HEK293T (cell line): ENCODE data around the gene CHCHD3.

Experiments used
- CTCF ChIA-PET: fragments of 350-600 bp; formaldehyde crosslinking; extraction: SDS; loops from one replicate; lab custom pipeline; 2021; ENCODE audit warnings: antibody characterized with exemption, inconsistent platforms; lab: Yijun Ruan, JAX
- POLR2A ChIA-PET: fragments of 350-600 bp; formaldehyde crosslinking; extraction: SDS; loops from one replicate; lab custom pipeline; 2020; ENCODE audit warnings: antibody characterized with exemption, inconsistent platforms; lab: Yijun Ruan, JAX
- DNase-seq: peaks from one replicate; pipeline ENCODE4 v3.0.0; 2012; ENCODE audit warnings: mixed read lengths; ENCODE audit errors: extremely low spot score
- ARNT ChIP-seq: fragments of 450-650 bp; IDR thresholded peaks from 2 replicates; pipeline ENCODE4 v1.6.1; 2017; ENCODE audit warnings: mild to moderate bottlenecking
- BHLHE40 ChIP-seq: fragments of 450-650 bp; IDR thresholded peaks from 2 replicates; pipeline ENCODE4 v1.6.1; 2016; ENCODE audit warnings: mild to moderate bottlenecking, moderate library complexity, borderline replicate concordance
- CTBP1 ChIP-seq: fragments of 450-650 bp; IDR thresholded peaks from 2 replicates; pipeline ENCODE4 v1.6.1; 2016; ENCODE audit warnings: borderline replicate concordance
- ELF4 ChIP-seq: fragments of 450-650 bp; IDR thresholded peaks from 2 replicates; pipeline ENCODE4 v1.6.1; 2017; ENCODE audit warnings: antibody characterized with exemption
- FOXA1 ChIP-seq: fragments of 450-650 bp; IDR thresholded peaks from 2 replicates; pipeline ENCODE4 v1.6.1; 2016; ENCODE audit warnings: mild to moderate bottlenecking
- FOXK2 ChIP-seq: fragments of 450-650 bp; IDR thresholded peaks from 2 replicates; pipeline ENCODE4 v1.6.1; 2016; ENCODE audit warnings: mild to moderate bottlenecking
- FOXM1 ChIP-seq: fragments of 450-650 bp; IDR thresholded peaks from 2 replicates; pipeline ENCODE4 v1.6.1; 2017; ENCODE audit warnings: mild to moderate bottlenecking, borderline replicate concordance
- HDGF ChIP-seq: fragments of 450-650 bp; IDR thresholded peaks from 2 replicates; pipeline ENCODE4 v1.6.1; 2017; ENCODE audit warnings: antibody characterized with exemption, borderline replicate concordance
- L3MBTL2 ChIP-seq: fragments of 450-650 bp; conservative IDR thresholded peaks from 2 replicates; pipeline ENCODE4 v1.6.1; 2016; ENCODE audit warnings: mild to moderate bottlenecking
- LEF1 ChIP-seq: fragments of 450-650 bp; IDR thresholded peaks from 2 replicates; pipeline ENCODE4 v1.6.1; 2017; ENCODE audit warnings: mild to moderate bottlenecking, borderline replicate concordance
- NFRKB ChIP-seq: fragments of 450-650 bp; IDR thresholded peaks from 2 replicates; pipeline ENCODE4 v1.6.1; 2016; ENCODE audit warnings: mild to moderate bottlenecking, moderate library complexity
- SP1 ChIP-seq: fragments of 450-650 bp; IDR thresholded peaks from 2 replicates; pipeline ENCODE4 v1.6.1; 2017
- SUZ12 ChIP-seq: fragments of 450-650 bp; IDR thresholded peaks from 2 replicates; pipeline ENCODE4 v1.6.1; 2016; ENCODE audit warnings: mild to moderate bottlenecking
- TARDBP ChIP-seq: fragments of 450-650 bp; IDR thresholded peaks from 2 replicates; pipeline ENCODE4 v1.6.1; 2016
- ZNF384 ChIP-seq: fragments of 450-650 bp; IDR thresholded peaks from 2 replicates; pipeline ENCODE4 v1.6.1; 2016
- TF ChIP-seq, protein P1 (sequence below): fragments of 450-650 bp; IDR thresholded peaks from 2 replicates; pipeline ENCODE4 v1.6.1; 2016

Gene CHCHD3

DNA sequence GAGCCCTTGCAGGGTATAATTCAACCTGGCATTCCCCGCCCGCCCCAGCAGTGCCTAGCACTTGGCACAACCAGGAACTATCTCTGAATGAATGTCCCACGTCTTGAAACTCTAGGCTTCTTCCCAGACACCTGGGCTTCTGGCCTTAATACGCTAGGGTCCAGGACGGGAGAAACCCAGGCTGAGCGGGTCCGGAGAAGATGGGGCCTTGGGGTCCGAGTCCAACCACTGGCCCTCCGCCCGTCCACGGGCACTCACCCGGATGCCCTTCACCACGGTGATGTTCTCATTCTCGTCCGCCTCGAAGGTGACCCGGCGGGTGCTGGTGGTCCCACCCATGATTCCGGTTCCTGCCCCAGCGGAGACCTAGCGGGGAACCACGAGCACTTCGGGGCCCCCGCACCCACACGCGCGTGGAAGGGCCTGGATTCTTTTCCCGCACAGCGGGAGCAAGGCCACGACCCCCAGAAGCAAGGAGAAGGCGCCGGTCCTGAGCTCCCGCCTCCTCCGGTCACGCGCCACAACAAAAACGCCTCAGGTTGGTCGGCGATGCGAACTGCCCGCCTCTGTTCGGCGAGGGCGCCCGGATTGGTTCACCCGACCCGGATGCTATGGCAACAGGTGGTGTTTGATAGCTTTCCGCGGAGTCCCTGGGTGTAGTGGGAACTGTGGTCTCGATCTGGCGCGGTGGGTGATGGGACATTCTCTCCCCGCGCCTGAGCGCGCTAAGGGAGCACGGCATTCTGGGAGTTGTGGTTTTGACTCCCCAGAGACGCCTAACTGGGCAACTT is at the start of gene CHCHD3:
Gene CHCHD3 (minus strand): TSS at position 492 of the 791 bp plus-strand sequence. CDS start 153 bp downstream, at position 339.
- ChIA-PET POLR2A (interaction anchor here (0.6 to 1.0 kb wide), 8 partner anchors 9 to 1235 kb away, joined by 3 to 6 read pairs (median 3); partner anchors contain the start of gene SLC35B4), CTCF (interaction anchor here (1.0 to 1.2 kb wide), 2 partner anchors 21 to 31 kb away, joined by 3 read pairs; no protein-coding TSS in a partner anchor)
- TF ChIP-seq TARDBP, result peak; percentile 39; the same call in 1 of the 2 replicates
- TF ChIP-seq L3MBTL2, result peak; percentile 55
- TF ChIP-seq NFRKB, result no peak
- TF ChIP-seq, protein P1, sequence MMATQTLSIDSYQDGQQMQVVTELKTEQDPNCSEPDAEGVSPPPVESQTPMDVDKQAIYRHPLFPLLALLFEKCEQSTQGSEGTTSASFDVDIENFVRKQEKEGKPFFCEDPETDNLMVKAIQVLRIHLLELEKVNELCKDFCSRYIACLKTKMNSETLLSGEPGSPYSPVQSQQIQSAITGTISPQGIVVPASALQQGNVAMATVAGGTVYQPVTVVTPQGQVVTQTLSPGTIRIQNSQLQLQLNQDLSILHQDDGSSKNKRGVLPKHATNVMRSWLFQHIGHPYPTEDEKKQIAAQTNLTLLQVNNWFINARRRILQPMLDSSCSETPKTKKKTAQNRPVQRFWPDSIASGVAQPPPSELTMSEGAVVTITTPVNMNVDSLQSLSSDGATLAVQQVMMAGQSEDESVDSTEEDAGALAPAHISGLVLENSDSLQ, result peak; percentile 97
- peak; percentile 67; the same call in 1 of the 2 replicates for TF ChIP-seq SUZ12
- DNase-seq, result peak; percentile 96

DNA sequence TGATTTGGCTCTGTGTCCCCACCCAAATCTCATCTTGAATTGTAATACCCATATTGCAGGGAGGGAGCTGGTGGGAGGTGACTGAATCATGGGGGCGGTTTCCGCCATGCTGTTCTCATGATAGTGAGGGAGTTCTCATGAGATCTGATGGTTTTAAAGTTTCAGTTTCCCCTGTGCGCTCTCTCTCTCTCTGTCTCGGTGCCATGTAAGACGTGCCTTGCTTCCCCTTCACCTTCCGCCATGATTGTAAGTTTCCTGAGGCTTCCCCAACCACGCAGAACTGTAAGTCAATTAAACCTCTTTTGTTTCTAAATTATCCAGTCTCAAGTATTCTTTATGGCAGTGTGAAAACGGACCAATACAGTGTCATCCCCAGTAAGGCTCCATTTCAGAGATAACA is 48.3 kb upstream of the CHCHD3 start:
- no peak for DNase-seq
- no peak for TF ChIP-seq FOXK2
- TF ChIP-seq FOXM1, result no peak
- TF ChIP-seq ELF4, result no peak
- TF ChIP-seq BHLHE40, result no peak
- no peak for TF ChIP-seq HDGF
- no peak for TF ChIP-seq SP1
- no peak for TF ChIP-seq NFRKB
- no peak for TF ChIP-seq SUZ12
- TF ChIP-seq FOXA1, result no peak
- TF ChIP-seq, protein P1, result no peak
- TF ChIP-seq LEF1, result no peak
- TF ChIP-seq ZNF384, result no peak
- TF ChIP-seq TARDBP, result no peak
- no peak for TF ChIP-seq CTBP1
- TF ChIP-seq L3MBTL2, result no peak
- TF ChIP-seq ARNT, result no peak
- ChIA-PET POLR2A (no interaction called here), CTCF (no interaction called here)

DNA sequence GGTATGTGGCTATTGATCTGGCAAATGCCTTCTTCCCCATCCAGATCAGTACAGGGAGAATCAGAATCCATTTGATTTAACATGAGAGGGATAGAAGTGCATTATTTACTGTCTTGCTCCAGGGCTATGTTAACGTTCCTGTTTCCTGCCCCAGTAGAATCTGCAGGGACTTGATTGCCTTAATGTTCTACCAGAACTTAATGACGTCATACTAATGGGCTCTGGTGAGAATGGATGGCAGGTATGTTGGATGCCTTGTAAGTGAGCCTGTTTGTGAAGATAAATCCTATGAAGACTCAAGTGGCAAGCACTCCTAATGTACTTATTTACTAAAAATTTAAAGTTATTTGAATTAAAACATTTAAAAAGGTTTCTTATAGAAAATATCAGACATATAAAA is 44.5 kb upstream of the CHCHD3 start:
- DNase-seq, result no peak
- TF ChIP-seq, protein P1, result no peak
- TF ChIP-seq FOXK2 (no peak), CTBP1 (no peak), TARDBP (no peak), ZNF384 (no peak), ARNT (no peak), ELF4 (no peak), FOXA1 (no peak), SUZ12 (no peak), LEF1 (no peak), L3MBTL2 (no peak), BHLHE40 (no peak), HDGF (no peak), FOXM1 (no peak), SP1 (no peak), NFRKB (no peak)
- POLR2A ChIA-PET, result no interaction called here
- CTCF ChIA-PET, result no interaction called here

DNA sequence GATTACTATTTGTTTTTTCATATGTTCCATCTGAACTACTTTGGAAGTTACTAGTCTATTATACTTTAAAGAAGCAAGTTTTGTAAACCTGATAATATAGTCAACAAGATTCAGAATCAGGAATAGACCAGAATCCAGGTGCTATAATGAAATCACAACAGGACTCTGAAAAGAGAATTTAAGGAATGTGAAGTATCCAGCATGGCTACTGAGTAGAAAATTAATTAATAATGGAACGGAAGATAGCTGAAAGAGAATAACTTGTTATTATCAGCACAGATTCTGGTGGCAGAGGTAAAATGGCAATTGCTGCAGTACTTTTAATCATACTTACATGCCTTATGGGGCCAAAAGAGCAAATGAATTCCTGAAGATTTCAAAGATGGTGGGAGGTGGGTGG is 43.1 kb upstream of the CHCHD3 start:
- TF ChIP-seq ELF4, result no peak
- no peak for TF ChIP-seq BHLHE40
- TF ChIP-seq SP1, result no peak
- POLR2A ChIA-PET, result no interaction called here
- CTCF ChIA-PET, result no interaction called here
- DNase-seq, result no peak

DNA sequence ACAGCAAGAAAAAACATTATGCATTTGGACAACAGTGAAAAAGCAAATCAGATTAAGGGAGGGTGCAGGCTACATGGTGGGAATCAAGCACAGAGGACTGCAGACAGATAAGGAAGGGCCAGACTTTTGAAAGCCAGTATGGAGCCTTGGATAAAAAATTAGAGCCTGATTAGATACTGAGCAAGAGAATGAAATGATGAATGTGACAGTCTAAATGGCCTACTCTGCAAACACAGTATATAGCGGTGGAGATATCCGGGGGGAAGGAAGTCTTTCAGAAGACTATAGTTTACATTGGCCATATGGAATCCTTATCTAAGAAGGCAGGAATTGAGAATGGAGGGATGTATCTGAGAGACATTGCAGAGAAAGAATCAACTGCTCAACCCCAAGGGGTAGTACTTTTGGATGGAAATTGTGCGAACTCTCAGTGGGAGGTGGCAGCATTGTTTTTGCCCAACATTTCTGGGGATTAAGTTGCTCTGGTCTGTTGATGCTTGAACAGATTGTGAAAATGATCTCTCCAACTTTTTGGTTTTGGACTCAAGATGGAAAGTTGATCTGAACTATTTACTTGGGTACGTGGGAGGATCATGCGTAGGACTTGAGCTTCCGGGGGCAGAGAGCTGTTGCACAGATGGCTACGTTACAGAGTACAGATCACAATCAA is 39.4 kb upstream of the CHCHD3 start:
- CTCF ChIA-PET, result no interaction called here
- POLR2A ChIA-PET, result no interaction called here
- no peak for DNase-seq
- TF ChIP-seq SUZ12 (no peak), CTBP1 (no peak), ELF4 (no peak), FOXM1 (no peak)

DNA sequence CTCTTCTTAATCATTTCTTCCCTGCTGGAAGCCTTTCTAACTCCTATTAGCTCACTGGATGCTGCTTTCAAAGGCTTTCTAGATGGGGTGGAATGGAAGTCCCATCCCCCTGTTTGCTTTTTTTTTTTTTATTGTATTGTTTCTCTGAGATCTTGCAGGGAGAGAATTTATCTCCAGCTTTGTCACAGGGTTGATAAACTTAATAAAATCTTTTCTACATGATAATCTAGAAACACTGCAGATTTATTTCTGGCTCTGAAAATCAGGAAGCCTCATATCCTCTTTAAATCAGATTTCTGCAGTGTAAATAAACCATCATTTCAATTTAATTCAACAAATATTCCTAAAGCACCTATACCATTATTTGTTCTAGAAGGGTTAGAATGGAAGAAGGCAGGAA is 37.2 kb upstream of the CHCHD3 start:
- TF ChIP-seq ELF4, result no peak
- TF ChIP-seq SUZ12, result no peak
- CTCF ChIA-PET, result no interaction called here
- POLR2A ChIA-PET, result no interaction called here

DNA sequence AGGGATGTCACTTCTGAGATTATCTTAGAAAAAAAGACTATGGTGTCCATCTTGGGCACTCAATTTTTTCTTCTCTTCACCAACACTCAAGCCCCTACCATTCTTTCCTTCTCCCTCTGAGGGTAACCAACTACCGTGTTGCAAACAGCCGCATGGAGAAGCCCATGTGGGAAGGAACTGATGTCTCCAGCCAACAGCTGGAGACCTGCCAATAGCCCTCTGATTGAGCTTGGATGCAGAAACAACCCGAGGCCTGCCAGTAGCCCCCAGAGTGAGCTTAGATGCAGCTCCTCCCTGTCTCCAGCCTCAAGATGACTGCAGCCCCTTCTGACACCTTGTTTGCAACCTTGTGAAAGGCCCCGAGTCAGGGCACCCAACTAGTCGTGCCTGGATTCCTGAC is 36.4 kb upstream of the CHCHD3 start:
- no peak for TF ChIP-seq CTBP1
- no peak for TF ChIP-seq NFRKB
- TF ChIP-seq ARNT, result no peak
- TF ChIP-seq BHLHE40, result no peak
- no peak for TF ChIP-seq FOXA1
- TF ChIP-seq LEF1, result no peak
- TF ChIP-seq SP1, result no peak
- no peak for TF ChIP-seq ZNF384
- no peak for TF ChIP-seq ELF4
- no peak for TF ChIP-seq SUZ12
- TF ChIP-seq FOXM1, result no peak
- no peak for TF ChIP-seq HDGF
- TF ChIP-seq, protein P1, result no peak
- TF ChIP-seq FOXK2, result no peak
- TF ChIP-seq L3MBTL2, result no peak
- no peak for TF ChIP-seq TARDBP
- ChIA-PET CTCF (no interaction called here), POLR2A (no interaction called here)
- no peak for DNase-seq

More for the DNA sequence above, 37.2 kb upstream of the CHCHD3 start:
- DNase-seq, result no peak
